HG03060 (cell line): ENCODE data around the gene LAMA3.
"Not testable (repeated sequence)": the region's sequence is repeated elsewhere in the genome, so short reads cannot be mapped to it uniquely, and the experiment has no call there.

Experiments
- ATAC-seq: cut with Tn5 transposase; IDR thresholded peaks from one replicate; pipeline ENCODE4 v1.9.1; 2021; ENCODE audit warnings: low read depth, moderate number of reproducible peaks; ENCODE audit not compliant: unreplicated experiment

The LAMA3 gene

GRCh38 chr18:23725827-23726661 lies 36.8 kb downstream of the LAMA3 start:
- no peak for ATAC-seq

- no peak for ATAC-seq
These were observed 38.6 kb downstream of the LAMA3 start for GRCh38 chr18:23727707-23728493.

GRCh38 chr18:23730857-23731256 lies 41.6 kb downstream of the LAMA3 start:
- ATAC-seq: no peak

GRCh38 chr18:23731861-23732260 lies 42.6 kb downstream of the LAMA3 start:
- no peak for ATAC-seq

- ATAC-seq: no peak
These were observed 43.2 kb downstream of the LAMA3 start for GRCh38 chr18:23732439-23732838.

- ATAC-seq: not testable (repeated sequence)
These were observed 44.0 kb downstream of the LAMA3 start for GRCh38 chr18:23733265-23733664.

- ATAC-seq: no peak
These were observed 44.6 kb downstream of the LAMA3 start for GRCh38 chr18:23733895-23734294.

GRCh38 chr18:23735021-23735464 lies 45.8 kb downstream of the LAMA3 start:
- no peak for ATAC-seq

- ATAC-seq: no peak
These were observed 48.3 kb downstream of the LAMA3 start for GRCh38 chr18:23737578-23737977.

GRCh38 chr18:23738151-23738550 lies 48.9 kb downstream of the LAMA3 start:
- ATAC-seq: no peak

- no peak for ATAC-seq
These were observed 49.3 kb downstream of the LAMA3 start for GRCh38 chr18:23738575-23738974.

GRCh38 chr18:23740105-23740830 lies 51.0 kb downstream of the LAMA3 start:
- no peak for ATAC-seq

GRCh38 chr18:23741967-23742366 lies 52.7 kb downstream of the LAMA3 start:
- ATAC-seq: not testable (repeated sequence)

- no peak for ATAC-seq
These were observed 54.6 kb downstream of the LAMA3 start for GRCh38 chr18:23743733-23744333.

GRCh38 chr18:23745366-23745765 lies 56.1 kb downstream of the LAMA3 start:
- no peak for ATAC-seq

GRCh38 chr18:23746851-23747250 lies 57.6 kb downstream of the LAMA3 start:
- no peak for ATAC-seq

- no peak for ATAC-seq
These were observed 63.1 kb downstream of the LAMA3 start for GRCh38 chr18:23752363-23752762.

GRCh38 chr18:23752796-23753195 lies 63.5 kb downstream of the LAMA3 start:
- ATAC-seq: no peak

GRCh38 chr18:23756590-23757436 lies 67.6 kb downstream of the LAMA3 start:
- no peak for ATAC-seq

GRCh38 chr18:23757437-23757733 lies 68.1 kb downstream of the LAMA3 start:
- no peak for ATAC-seq
